K562 (cell line): ENCODE measurements around the gene KRT85. TPM values are rescaled to one million over a fixed set of nuclear protein-coding genes. Genes with fewer than 3 reads are reported as not detected.

Experiments
- ATAC-seq: fragments of 200-7000 bp; cut with Tn5 transposase; 3 replicates; pipeline ENCODE4 v1.9.1; 2020; ENCODE audit warnings: moderate library complexity
- BruUV-seq: library from RNA; stranded (reverse); fragments of 400-500 nt; replicated peaks from 2 replicates; lab custom pipeline; 2021; lab: Mats Ljungman, UMichigan
- CTCF ChIA-PET: fragments of 300-600 bp; formaldehyde crosslinking; extraction: SDS; loops from one replicate; lab custom pipeline; 2021; ENCODE audit warnings: low intra/inter-chr PET ratio; lab: Yijun Ruan, JAX
- POLR2A ChIA-PET: fragments of 300-600, 350-650 bp; sonication (Branson Sonifier 250); formaldehyde crosslinking; extraction: SDS; loops from one replicate; lab custom pipeline; 2021; ENCODE audit warnings: antibody characterized with exemption, inconsistent platforms; lab: Yijun Ruan, JAX
- DNase-seq, 4 experiments: peaks; one replicate each; pipeline versions ENCODE4 v3.0.0 to v3.0.0-alpha.2; 2011 to 2018; ENCODE audit warnings: low spot score in 3 of 4, mixed read lengths in 3 of 4; ENCODE audit errors: extremely low read depth in 1 of 4
- FAIRE-seq: peaks from 2 replicates; lab custom pipeline; 2011; peaks lifted over from hg19 to GRCh38; lab: Jason Lieb, UNC
- H2AFZ ChIP-seq: 2 replicates; pipeline ENCODE4 v1.6.0; 2011; ENCODE audit warnings: low read depth, low read length, control low read depth, inconsistent platforms
- H3K27ac ChIP-seq: fragments of 200-600 bp; 3 replicates; pipeline ENCODE4 v1.8.0; 2011; ENCODE audit warnings: low read depth, mild to moderate bottlenecking, control low read depth, inconsistent platforms, low read length, moderate library complexity, mixed read lengths; ENCODE audit errors: extremely low read depth
- H3K27me3 ChIP-seq, 2 experiments: fragments of 300-600 bp in 1 of 2; 2 replicates in 1 of 2; 3 replicates in 1 of 2; pipeline versions ENCODE4 v1.6.0 to v1.8.0; 2011; ENCODE audit warnings: inconsistent platforms in 2 of 2, low read length in 2 of 2, mild to moderate bottlenecking in 1 of 2, mixed read lengths in 1 of 2, moderate library complexity in 1 of 2; ENCODE audit not compliant: control insufficient read depth in 2 of 2, insufficient read depth in 2 of 2
- H3K36me3 ChIP-seq: fragments of 300-600 bp; 3 replicates; pipeline ENCODE4 v1.8.0; 2011; ENCODE audit warnings: mild to moderate bottlenecking, low read length, inconsistent platforms; ENCODE audit not compliant: control insufficient read depth, insufficient read depth
- H3K4me1 ChIP-seq, 2 experiments: fragments of 200-600 bp in 1 of 2; replicated peaks in 1 of 2; 2 replicates in 1 of 2; 3 replicates in 1 of 2; pipeline versions ENCODE4 v1.5.1 to v1.8.0; 2011; ENCODE audit warnings: inconsistent platforms in 2 of 2, low read length in 2 of 2, mild to moderate bottlenecking in 1 of 2, mixed read lengths in 1 of 2, moderate library complexity in 1 of 2; ENCODE audit not compliant: control insufficient read depth in 2 of 2, insufficient read depth in 2 of 2
- H3K4me2 ChIP-seq: 2 replicates; pipeline ENCODE4 v1.6.1; 2011; ENCODE audit warnings: low read length, control low read depth, inconsistent platforms, mixed read lengths; ENCODE audit not compliant: insufficient read depth
- H3K4me3 ChIP-seq: fragments of 200-600 bp; sonication (generic), shearing (Covaris generic); 2 replicates; pipeline ENCODE4 v1.5.1; 2016; ENCODE audit warnings: control low read depth, inconsistent platforms
- H3K79me2 ChIP-seq: fragments of 200-600 bp; 3 replicates; pipeline ENCODE4 v1.8.0; 2011; ENCODE audit warnings: low read length, inconsistent platforms; ENCODE audit not compliant: control insufficient read depth, insufficient read depth
- H3K9ac ChIP-seq, 2 experiments: 2 replicates each; pipeline versions ENCODE4 v1.6.0 to v1.6.1; 2011; ENCODE audit warnings: low read depth in 2 of 2, low read length in 2 of 2, control low read depth in 1 of 2, inconsistent platforms in 1 of 2, mild to moderate bottlenecking in 1 of 2, mixed read lengths in 1 of 2; ENCODE audit not compliant: insufficient read depth in 1 of 2
- H3K9me1 ChIP-seq: one replicate; pipeline ENCODE4 v1.6.0; 2011; ENCODE audit warnings: inconsistent platforms, mild to moderate bottlenecking, low read length, moderate library complexity; ENCODE audit not compliant: control insufficient read depth, insufficient read depth
- H3K9me3 ChIP-seq: replicated peaks from 2 replicates; pipeline ENCODE4 v1.5.1; 2011; ENCODE audit warnings: low read depth, low read length, inconsistent platforms; ENCODE audit not compliant: control insufficient read depth, insufficient read depth
- H4K20me1 ChIP-seq: replicated peaks from 2 replicates; pipeline ENCODE4 v1.6.1; 2011; ENCODE audit warnings: low read length, inconsistent platforms, mixed read lengths; ENCODE audit not compliant: control insufficient read depth, insufficient read depth
- ARID3B ChIP-seq: fragments of 250-450 bp; sonication (Bioruptor Pico); IDR thresholded peaks from 2 replicates; pipeline ENCODE4 v1.4.0; 2020; ENCODE audit warnings: borderline replicate concordance
- CEBPB ChIP-seq: fragments of 450-650 bp; IDR thresholded peaks from 2 replicates; pipeline ENCODE4 v1.6.1; 2016; ENCODE audit warnings: missing genetic modification characterization, missing compliant biosample characterization
- CSDE1 ChIP-seq, 2 experiments: fragments of 450-650 bp; IDR thresholded peaks; 2 replicates each; pipeline ENCODE4 v1.6.1; 2016; ENCODE audit warnings: mild to moderate bottlenecking in 1 of 2
- FUS ChIP-seq: fragments of 200-400 bp; formaldehyde crosslinking; optimal IDR thresholded peaks from 2 replicates; pipeline ENCODE3; 2017; ENCODE audit warnings: low read depth, low read length
- GABPB1 ChIP-seq: sonication (generic); formaldehyde crosslinking; IDR thresholded peaks from 2 replicates; pipeline ENCODE4 v1.8.0; 2022; ENCODE audit warnings: mild to moderate bottlenecking, missing genetic modification reagents
- HNRNPUL1 ChIP-seq: fragments of 200-400 bp; formaldehyde crosslinking; IDR thresholded peaks from 2 replicates; pipeline ENCODE4 v1.6.1; 2017; ENCODE audit warnings: low read length
- HOXB6 ChIP-seq: fragments of 250-450 bp; sonication (Bioruptor Pico); IDR thresholded peaks from 2 replicates; pipeline ENCODE4 v1.5.1; 2022; ENCODE audit warnings: mild to moderate bottlenecking, borderline replicate concordance
- JUNB ChIP-seq: fragments of 450-650 bp; formaldehyde crosslinking; conservative IDR thresholded peaks from 2 replicates; pipeline ENCODE4 v1.4.0; 2020; ENCODE audit warnings: mild to moderate bottlenecking
- MBD2 ChIP-seq: sonication (generic); IDR thresholded peaks from 2 replicates; pipeline ENCODE4 v1.6.1; 2016; ENCODE audit warnings: low read depth, borderline replicate concordance
- NR2C1 ChIP-seq, 2 experiments: fragments of 450-650 bp; IDR thresholded peaks; 2 replicates each; pipeline ENCODE4 v1.6.1; 2017; ENCODE audit warnings: mild to moderate bottlenecking in 2 of 2, antibody characterized with exemption in 1 of 2, inconsistent platforms in 1 of 2, missing compliant biosample characterization in 1 of 2, missing genetic modification characterization in 1 of 2
- PBX2 ChIP-seq, 2 experiments: IDR thresholded peaks in 1 of 2; conservative IDR thresholded peaks in 1 of 2; 2 replicates each; pipeline ENCODE4 v1.6.1; 2016; ENCODE audit warnings: low read depth in 2 of 2, mild to moderate bottlenecking in 1 of 2, missing compliant biosample characterization in 1 of 2, missing genetic modification characterization in 1 of 2, moderate library complexity in 1 of 2
- POLR2AphosphoS5 ChIP-seq: IDR thresholded peaks from 2 replicates; pipeline ENCODE4 v1.6.1; 2011; ENCODE audit warnings: mild to moderate bottlenecking, low read depth, low read length, moderate library complexity; ENCODE audit not compliant: control insufficient read depth, insufficient read depth
- WHSC1 ChIP-seq: IDR thresholded peaks from one replicate; pipeline ENCODE4 v1.6.1; 2012; ENCODE audit warnings: low read length, control low read depth, inconsistent platforms
- ZBTB2 ChIP-seq: fragments of 450-650 bp; IDR thresholded peaks from 2 replicates; pipeline ENCODE4 v1.6.1; 2016; ENCODE audit warnings: antibody characterized with exemption
- ZC3H11A ChIP-seq: IDR thresholded peaks from 2 replicates; pipeline ENCODE4 v1.6.1; 2012; ENCODE audit warnings: low read depth, low read length, improper control_type of control experiment
- ZNF175 ChIP-seq: fragments of 200-800 bp; sonication (Bioruptor generic); IDR thresholded peaks from 2 replicates; pipeline ENCODE4 v1.6.1; 2016; ENCODE audit warnings: low read depth, mild to moderate bottlenecking, missing genetic modification characterization, missing compliant biosample characterization
- ZNF232 ChIP-seq: sonication (generic); formaldehyde crosslinking; IDR thresholded peaks from 2 replicates; pipeline ENCODE4 v1.8.0; 2022; ENCODE audit warnings: mild to moderate bottlenecking, missing genetic modification reagents
- ZNF263 ChIP-seq: sonication (generic); formaldehyde crosslinking; IDR thresholded peaks from 2 replicates; pipeline ENCODE4 v1.8.0; 2022; ENCODE audit warnings: mild to moderate bottlenecking, missing genetic modification reagents, borderline replicate concordance
- WGBS: fragments of 100-300 bp; shearing (Covaris generic); methylation state at CpG from one replicate; pipeline ENCODE4 v1.1.6; 2016; ENCODE audit warnings: low coverage, mixed read lengths; ENCODE audit not compliant: insufficient coverage; ENCODE audit errors: missing lambda C conversion rate; 5-methylcytosine and 5-hydroxymethylcytosine counted together
- in situ Hi-C: fragments of 300-500 bp; cut with MboI; formaldehyde crosslinking; loops from 4 replicates; pipeline ENCODE4 v1.15.0; 2018; ENCODE audit warnings: inconsistent platforms, mixed read lengths
- intact Hi-C: fragments of 100-400 bp; cut with micrococcal nuclease; formaldehyde crosslinking; loops from 2 replicates; pipeline ENCODE4 v1.14.2; 2022
- polyA plus RNA-seq, 8 experiments: library from polyadenylated mRNA; depleted of rRNA in 4 of 8; stranded (reverse) in 5 of 8; unstranded in 3 of 8; fragments of >200 nt; fragmentation: Nextera tagmentation in 2 of 8; fragmentation: Illumina TruSeq in 1 of 8; extraction: Ambion mirVana in 2 of 8; extraction: Trizol in 1 of 8; gene quantifications; 2 replicates each; pipeline versions ENCODE4 v1.2.1 to v1.2.3, GENCODE V29; 2011 to 2014; ENCODE audit warnings: inconsistent platforms in 1 of 8, missing spikeins in 1 of 8
- total RNA-seq, 7 experiments: library from RNA; depleted of rRNA in 6 of 7; stranded (reverse); fragments of >200 nt in 6 of 7; fragmentation: Illumina TruSeq in 2 of 7; extraction: Trizol in 2 of 7; gene quantifications; 2 replicates each; pipeline versions ENCODE4 v1.2.1 to v1.2.3, GENCODE V29; 2011 to 2021; ENCODE audit warnings: low replicate concordance in 1 of 7

Gene KRT85
- total and polyA plus RNA-seq, 9 of the 15 experiments (the other 6 are each of a cell fraction or from before 2014, with no cell fraction given), result not detected

- POLR2A ChIA-PET, result no interaction called here
- no peak for TF ChIP-seq FUS
- no peak for TF ChIP-seq PBX2 (CRISPR knock-in tag; IDR thresholded peaks at IDR 0.05; ENCODE audit: low read depth)
- no peak for TF ChIP-seq PBX2 (tag; conservative IDR thresholded peaks at IDR 0.05; ENCODE audit: low read depth)
- no peak for TF ChIP-seq WHSC1
- no peak for TF ChIP-seq HNRNPUL1
- no peak for TF ChIP-seq GABPB1 (CRISPR knock-in tag)
- TF ChIP-seq HOXB6 (CRISPR knock-in tag), result no peak
- no peak for TF ChIP-seq ZNF175
- TF ChIP-seq MBD2, result no peak
- no peak for TF ChIP-seq JUNB (CRISPR knock-in tag)
- no peak for TF ChIP-seq ZBTB2
- TF ChIP-seq ZNF263 (CRISPR knock-in tag), result no peak
- no peak for TF ChIP-seq CSDE1 (IDR thresholded peaks at IDR 0.05)
- TF ChIP-seq CEBPB (tag), result no peak
- TF ChIP-seq ARID3B, result no peak
- TF ChIP-seq POLR2AphosphoS5, result no peak
- no peak for TF ChIP-seq NR2C1 (IDR thresholded peaks at IDR 0.05)
- TF ChIP-seq NR2C1 (tag; IDR thresholded peaks at IDR 0.05), result no peak
- TF ChIP-seq ZNF232 (CRISPR knock-in tag), result no peak
- TF ChIP-seq ZC3H11A, result no peak
- Histone ChIP-seq H4K20me1 (no peaks in the 10 kb centered on the region; the same call in 1 of the 2 replicates), H3K4me1 (peaks cover 0 to 2% of the 10 kb centered on the region in 2 experiments; a peak in 1 of 5 replicates), H3K9me3 (no peaks in the 10 kb centered on the region), H3K27ac (no peak overlapping the region), H3K36me3 (no peaks in the 10 kb centered on the region), H3K4me2 (no peak overlapping the region), H3K27me3 (peaks cover 6 to 54% of the 10 kb centered on the region in 2 experiments; a peak in 4 of 5 replicates), H2AFZ (no peak overlapping the region), H3K4me3 (no peak overlapping the region), H3K79me2 (no peaks in the 10 kb centered on the region), H3K9me1 (no peaks in the 10 kb centered on the region), H3K9ac (no peak overlapping the region)
- no peak for DNase-seq
- in situ Hi-C loops (no loop called here), intact Hi-C loops (no loop called here)
- WGBS, result 0% methylated on average over 3 of the region's 3 CpGs
- no peak for ATAC-seq
- no TSS peak for BruUV-seq
- FAIRE-seq, result no peak
- CTCF ChIA-PET, result no interaction called here
These were observed 53.8 kb downstream of the KRT85 start for GRCh38 chr12:52313461-52313860.
